Esophagus squamous epithelium (tissue), 5 donors: ENCODE results near the gene GPSM1. TPM values are rescaled to one million over a fixed set of nuclear protein-coding genes. Genes with fewer than 3 reads are reported as not detected.

Experiments used
- DNase-seq: peaks from one replicate; lab custom pipeline; 2025; lab: John Stamatoyannopoulos, UW
- H3K27ac ChIP-seq, 4 donors: fragments of 200-600 bp; sonication (generic); one replicate each; pipeline ENCODE4 v1.5.1; 2016 to 2019; ENCODE audit warnings: mild to moderate bottlenecking in 1 of 4
- H3K27me3 ChIP-seq, 4 donors: fragments of 200-600 bp; sonication (generic); 1 replicate in 3 of 4; 2 replicates in 1 of 4; pipeline versions ENCODE4 v1.5.1 to v1.6.0; 2017 to 2021; ENCODE audit warnings: antibody characterized with exemption in 1 of 4
- H3K36me3 ChIP-seq, 3 donors: fragments of 200-600 bp; sonication (generic); one replicate each; pipeline ENCODE4 v1.5.1; 2016 to 2019
- H3K4me1 ChIP-seq, 3 donors: fragments of 200-600 bp; sonication (generic); one replicate each; pipeline ENCODE4 v1.5.1; 2017 to 2019
- H3K4me3 ChIP-seq, 4 donors: fragments of 200-600 bp; sonication (generic); 1 replicate in 3 of 4; 2 replicates in 1 of 4; pipeline ENCODE4 v1.5.1; 2016 to 2019; ENCODE audit warnings: mild to moderate bottlenecking in 2 of 4, moderate library complexity in 1 of 4
- H3K9me3 ChIP-seq, 3 donors: fragments of 200-600 bp; sonication (generic); one replicate each; pipeline ENCODE4 v1.5.1; 2016 to 2019
- CTCF ChIP-seq, 6 experiments: fragments of 450-650 bp in 4 of 6; fragments of 200-600 bp in 2 of 6; sonication (generic) in 2 of 6; IDR thresholded peaks; one replicate each; pipeline ENCODE4 v1.5.1; 2016 to 2019; ENCODE audit warnings: antibody characterized with exemption in 6 of 6, mild to moderate bottlenecking in 4 of 6, moderate library complexity in 4 of 6
- POLR2A ChIP-seq, 4 donors: fragments of 450-650 bp; IDR thresholded peaks; one replicate each; pipeline ENCODE4 v1.6.1; 2017; ENCODE audit warnings: antibody characterized with exemption in 4 of 4, mild to moderate bottlenecking in 4 of 4, moderate library complexity in 3 of 4
- WGBS, 2 donors: methylation state at CpG; one replicate each; pipeline ENCODE4 v1.1.5; 2018; 5-methylcytosine and 5-hydroxymethylcytosine counted together
- intact Hi-C: fragments of 100-400 bp; cut with DNase I; formaldehyde crosslinking; loops from one replicate; pipeline ENCODE4 v1.15.0; 2022
- total RNA-seq, 4 donors: library from RNA; depleted of rRNA; stranded (reverse); fragments of >200 nt; gene quantifications; one replicate each; pipeline ENCODE4 v1.1.0, GENCODE V29; 2016
- donor health status: DM: yes; HTN: yes; CAD: no.

The GPSM1 gene
- total RNA-seq, 4 donors from 2014 or later: 0.72 to 8.2 (median 1.9) TPM

DNA sequence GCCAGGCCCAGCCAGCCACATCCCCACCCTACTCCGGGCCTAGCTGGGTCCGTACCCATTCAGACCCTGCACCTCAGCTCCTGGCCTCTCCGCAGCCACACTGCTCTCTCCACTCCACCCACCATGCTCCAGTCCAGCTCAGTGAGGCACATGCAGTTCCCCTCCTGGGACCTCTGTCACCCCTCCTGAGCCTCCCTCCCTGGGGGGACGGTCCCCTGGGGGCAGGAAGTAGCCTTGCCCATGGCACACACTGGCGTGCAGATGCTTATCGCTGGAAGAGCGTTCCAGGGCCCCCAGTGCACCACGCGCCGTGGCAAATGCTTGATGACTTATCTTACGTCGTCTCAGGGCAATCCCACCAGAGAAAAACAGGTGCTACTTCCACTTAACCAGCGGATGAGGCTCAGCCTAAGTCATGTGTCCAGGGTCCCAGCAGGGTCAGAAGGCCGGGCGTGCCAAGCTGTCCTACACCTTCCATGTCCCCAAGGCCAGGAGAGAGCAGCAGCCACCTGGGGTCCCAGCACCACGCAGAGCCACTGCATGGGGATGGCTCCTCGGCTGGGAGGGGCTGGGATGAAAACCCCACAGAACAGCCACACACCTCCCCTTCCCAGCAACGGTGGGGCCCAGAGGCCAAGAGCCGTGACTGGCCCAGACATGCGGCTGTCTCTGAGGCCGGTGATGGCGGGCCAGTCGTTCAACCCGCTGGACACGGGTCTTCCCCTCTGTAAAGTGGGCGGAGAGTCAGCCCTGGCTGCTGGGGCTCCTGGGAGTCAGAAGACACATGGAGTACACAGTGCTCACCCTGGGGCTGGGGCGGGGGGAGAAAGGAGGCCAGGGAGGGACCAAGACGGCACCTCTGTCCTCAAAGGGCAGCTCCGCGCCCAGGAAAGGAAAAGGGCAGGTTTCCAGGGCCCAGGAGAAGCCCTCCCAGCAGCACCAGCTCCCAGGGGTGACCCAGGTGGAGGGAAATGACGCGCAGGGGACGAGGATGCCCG is 20.8 kb upstream of the GPSM1 start:
- TF ChIP-seq CTCF (IDR thresholded peaks at IDR 0.05) (no peak), POLR2A (IDR thresholded peaks at IDR 0.05) (no peak)
- Histone ChIP-seq H3K9me3 (no peaks in the 10 kb centered on the region), H3K27me3 (peaks cover 0 to 80% (median 0%) of the 10 kb centered on the region in 4 donors), H3K36me3 (no peaks in the 10 kb centered on the region), H3K4me3 (no peak overlapping the region), H3K27ac (no peak overlapping the region), H3K4me1 (peaks cover 0 to 26% (median 0%) of the 10 kb centered on the region in 3 donors)
- DNase-seq: no peak
- 20 to 35% methylated on average over 2 to 8 of the region's 34 CpGs for WGBS, 2 donors
- intact Hi-C loops: no loop called here

DNA sequence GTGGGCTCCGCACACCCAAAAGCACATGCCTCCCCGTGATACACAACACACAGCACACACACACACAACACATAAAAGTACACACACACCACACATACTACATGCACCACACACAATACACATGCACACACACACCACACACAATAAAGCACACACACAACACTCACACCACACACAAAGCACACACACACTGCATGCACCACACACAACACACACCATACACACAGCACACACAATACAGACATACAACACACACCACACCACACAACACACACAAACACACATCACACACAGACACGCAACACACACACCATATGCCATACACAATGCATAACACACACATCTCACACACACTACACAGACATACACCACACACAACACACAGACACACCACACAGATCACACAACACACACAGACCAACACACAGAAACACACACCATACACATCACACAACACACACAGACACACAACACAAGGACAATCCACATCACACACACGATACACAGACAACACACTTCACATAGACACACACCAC is 20.1 kb upstream of the GPSM1 start:
- peaks cover 0 to 85% (median 0%) of the 10 kb centered on the region in 4 donors for H3K27me3 ChIP-seq
- no peak overlapping the region for H3K27ac ChIP-seq
- H3K36me3 ChIP-seq: no peaks in the 10 kb centered on the region
- peaks cover 0 to 29% (median 0%) of the 10 kb centered on the region in 3 donors for H3K4me1 ChIP-seq
- DNase-seq: no peak
- H3K9me3 ChIP-seq: no peaks in the 10 kb centered on the region
- 43 to 61% methylated on average over 4 of the region's 4 CpGs for WGBS, 2 donors
- intact Hi-C loops: no loop called here
- H3K4me3 ChIP-seq: no peak overlapping the region
- TF ChIP-seq CTCF (IDR thresholded peaks at IDR 0.05) (no peak), POLR2A (IDR thresholded peaks at IDR 0.05) (no peak)

DNA sequence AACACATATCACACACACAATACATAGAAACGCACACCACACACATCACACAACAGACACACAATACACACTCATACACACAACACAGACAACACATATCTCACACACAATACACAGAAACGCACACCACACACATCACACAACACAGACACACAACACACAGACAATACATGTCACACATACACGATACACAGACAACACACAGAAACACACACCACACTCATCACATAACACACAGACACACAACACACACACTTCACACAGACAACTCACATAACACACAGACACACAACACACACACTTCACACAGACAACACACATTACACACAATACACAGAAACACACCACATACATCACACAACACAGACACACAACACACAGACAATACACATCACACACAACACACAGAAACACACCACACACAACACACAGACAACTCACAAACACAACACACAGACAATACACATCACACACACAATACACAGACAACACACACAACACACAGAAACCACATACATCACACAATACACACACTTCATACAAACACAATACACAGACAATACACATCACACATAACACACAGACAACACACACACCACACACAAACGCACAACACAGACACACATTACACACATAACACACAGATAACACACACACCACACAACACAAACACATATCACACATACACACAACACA is 19.2 kb upstream of the GPSM1 start:
- Histone ChIP-seq H3K36me3 (no peaks in the 10 kb centered on the region), H3K9me3 (no peaks in the 10 kb centered on the region), H3K27me3 (peaks cover 0 to 81% (median 0%) of the 10 kb centered on the region in 4 donors), H3K27ac (no peak overlapping the region), H3K4me1 (peaks cover 0 to 25% (median 0%) of the 10 kb centered on the region in 3 donors), H3K4me3 (no peak overlapping the region)
- DNase-seq: no peak
- intact Hi-C loops: no loop called here
- TF ChIP-seq CTCF (IDR thresholded peaks at IDR 0.05): no peak
- TF ChIP-seq POLR2A (IDR thresholded peaks at IDR 0.05): no peak
- WGBS, 2 donors: 91 to 94% methylated on average over 4 of the region's 4 CpGs

- no peaks in the 10 kb centered on the region for H3K36me3 ChIP-seq
- H3K27ac ChIP-seq: no peak overlapping the region
- DNase-seq: no peak
- no peak overlapping the region for H3K4me3 ChIP-seq
- H3K9me3 ChIP-seq: no peaks in the 10 kb centered on the region
- peaks cover 0 to 22% (median 0%) of the 10 kb centered on the region in 3 donors for H3K4me1 ChIP-seq
- intact Hi-C loops: no loop called here
- H3K27me3 ChIP-seq: peaks cover 0 to 76% (median 0%) of the 10 kb centered on the region in 4 donors
- TF ChIP-seq POLR2A (IDR thresholded peaks at IDR 0.05): no peak
- no peak for TF ChIP-seq CTCF (IDR thresholded peaks at IDR 0.05)
Measured at GRCh38 chr9:136308702-136309053, 18.7 kb upstream of the GPSM1 start.
